Measurements from ENCODE around the gene PLXNA2.

PLXNA2 gene, protein sequence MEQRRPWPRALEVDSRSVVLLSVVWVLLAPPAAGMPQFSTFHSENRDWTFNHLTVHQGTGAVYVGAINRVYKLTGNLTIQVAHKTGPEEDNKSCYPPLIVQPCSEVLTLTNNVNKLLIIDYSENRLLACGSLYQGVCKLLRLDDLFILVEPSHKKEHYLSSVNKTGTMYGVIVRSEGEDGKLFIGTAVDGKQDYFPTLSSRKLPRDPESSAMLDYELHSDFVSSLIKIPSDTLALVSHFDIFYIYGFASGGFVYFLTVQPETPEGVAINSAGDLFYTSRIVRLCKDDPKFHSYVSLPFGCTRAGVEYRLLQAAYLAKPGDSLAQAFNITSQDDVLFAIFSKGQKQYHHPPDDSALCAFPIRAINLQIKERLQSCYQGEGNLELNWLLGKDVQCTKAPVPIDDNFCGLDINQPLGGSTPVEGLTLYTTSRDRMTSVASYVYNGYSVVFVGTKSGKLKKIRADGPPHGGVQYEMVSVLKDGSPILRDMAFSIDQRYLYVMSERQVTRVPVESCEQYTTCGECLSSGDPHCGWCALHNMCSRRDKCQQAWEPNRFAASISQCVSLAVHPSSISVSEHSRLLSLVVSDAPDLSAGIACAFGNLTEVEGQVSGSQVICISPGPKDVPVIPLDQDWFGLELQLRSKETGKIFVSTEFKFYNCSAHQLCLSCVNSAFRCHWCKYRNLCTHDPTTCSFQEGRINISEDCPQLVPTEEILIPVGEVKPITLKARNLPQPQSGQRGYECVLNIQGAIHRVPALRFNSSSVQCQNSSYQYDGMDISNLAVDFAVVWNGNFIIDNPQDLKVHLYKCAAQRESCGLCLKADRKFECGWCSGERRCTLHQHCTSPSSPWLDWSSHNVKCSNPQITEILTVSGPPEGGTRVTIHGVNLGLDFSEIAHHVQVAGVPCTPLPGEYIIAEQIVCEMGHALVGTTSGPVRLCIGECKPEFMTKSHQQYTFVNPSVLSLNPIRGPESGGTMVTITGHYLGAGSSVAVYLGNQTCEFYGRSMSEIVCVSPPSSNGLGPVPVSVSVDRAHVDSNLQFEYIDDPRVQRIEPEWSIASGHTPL (N-terminal part only)

DNA sequence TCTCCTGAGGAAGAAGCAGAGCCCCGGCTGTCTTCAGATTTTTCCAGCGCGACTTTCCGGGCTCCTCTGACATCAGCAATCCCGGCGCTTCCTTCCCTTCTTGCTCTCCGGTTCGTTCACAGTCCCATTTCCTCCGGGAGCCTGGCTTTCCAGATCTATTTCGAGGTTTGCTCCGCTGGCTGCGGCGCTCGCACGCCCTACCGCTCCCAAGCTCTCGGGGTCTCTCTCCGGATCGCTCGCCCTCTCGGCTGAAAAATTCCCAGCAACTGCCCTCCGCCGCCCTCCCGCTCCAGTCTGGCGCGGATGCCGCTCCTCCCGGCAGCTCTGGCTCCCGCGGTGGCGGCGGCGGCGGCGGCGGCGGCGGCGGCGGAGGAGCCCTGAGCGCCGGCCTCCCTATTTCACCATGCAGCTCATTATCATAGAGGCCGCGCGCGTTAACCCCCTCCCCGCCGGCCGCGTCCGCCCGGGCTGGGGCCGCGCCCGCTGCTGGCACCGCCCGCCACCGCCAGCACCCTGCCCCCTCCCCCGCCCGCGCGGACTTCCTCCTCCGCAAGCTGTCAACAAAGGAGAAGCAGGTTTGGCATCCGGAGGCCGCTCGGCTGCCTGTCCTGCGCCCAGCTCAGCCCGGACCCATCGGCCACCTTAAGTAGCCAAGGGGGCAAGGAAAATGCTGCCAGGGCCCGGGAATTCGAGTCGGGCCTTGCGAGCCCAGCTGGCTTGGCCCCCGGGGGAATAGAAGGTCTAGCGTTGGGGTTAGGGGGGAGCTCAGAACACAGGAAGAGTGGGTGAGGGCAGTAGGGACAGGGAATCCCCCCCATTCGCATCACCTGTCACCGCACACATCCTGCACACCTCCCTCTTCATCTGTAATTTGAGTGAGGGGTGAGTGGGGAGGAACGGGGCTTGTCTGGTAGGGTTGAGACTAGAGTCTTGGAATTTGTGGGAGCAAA is at the start of gene PLXNA2:
Gene PLXNA2, minus strand, starts transcription at position 418 of the 950 bp plus-strand sequence. CDS start 26,462 bp downstream, outside the sequence.
- peak; percentile 69 for DNase-seq

DNA sequence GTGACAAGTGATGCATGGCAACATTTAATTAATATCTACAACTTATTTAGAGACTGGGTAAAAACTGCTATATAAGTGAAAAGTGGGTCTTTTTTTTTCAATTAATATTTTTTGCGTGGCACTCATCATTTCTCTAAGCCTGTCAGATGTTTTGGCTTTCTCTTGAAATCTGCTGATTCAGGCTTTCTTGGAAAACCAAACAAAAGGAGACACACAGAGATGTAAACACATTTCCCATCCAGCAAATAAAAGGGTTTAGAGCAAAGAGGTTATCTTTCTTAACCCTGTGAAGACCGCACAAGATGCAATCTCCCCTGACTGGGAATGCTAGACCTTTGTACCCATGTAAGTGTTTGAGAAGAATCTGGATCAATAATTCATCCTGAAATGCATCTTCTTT is 48.7 kb upstream of the PLXNA2 start:
- no peak for DNase-seq

DNA sequence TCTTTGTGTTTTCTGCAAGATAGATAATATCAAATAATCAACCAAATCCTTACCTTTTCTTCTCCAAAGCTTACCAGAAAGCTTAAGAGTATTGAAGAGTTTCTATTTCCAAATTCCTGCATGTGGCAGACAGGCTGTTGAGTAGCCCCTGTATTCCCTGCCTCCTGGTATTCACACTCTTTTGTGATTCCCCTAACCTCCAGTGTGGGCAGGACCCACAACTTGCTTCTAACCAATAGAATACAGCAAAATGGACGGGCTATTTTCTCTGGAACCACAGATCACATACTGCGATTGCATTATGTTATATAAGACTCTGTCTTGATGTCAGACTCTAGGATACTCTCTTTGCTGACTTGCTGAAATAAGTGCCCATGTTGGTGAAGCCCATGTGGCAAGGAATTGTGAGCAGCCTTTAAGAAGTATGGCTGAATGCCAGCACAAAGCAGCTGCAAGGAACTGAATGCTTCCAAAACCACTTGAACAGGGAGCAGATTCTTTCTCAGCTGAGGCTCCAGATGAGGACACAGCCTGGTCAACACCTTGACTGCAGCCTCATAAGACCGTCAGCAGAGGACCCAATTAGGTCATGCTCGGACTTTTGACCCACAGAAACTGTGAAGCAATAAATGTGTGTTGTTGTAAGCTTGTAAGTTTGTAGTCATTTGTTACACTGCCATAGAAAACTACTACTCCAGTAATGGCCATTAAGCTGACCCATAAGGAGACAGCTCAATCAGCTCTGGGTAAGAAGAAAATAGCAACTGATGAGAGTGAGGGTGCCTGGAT is 47.9 kb upstream of the PLXNA2 start:
- no peak for DNase-seq

DNA sequence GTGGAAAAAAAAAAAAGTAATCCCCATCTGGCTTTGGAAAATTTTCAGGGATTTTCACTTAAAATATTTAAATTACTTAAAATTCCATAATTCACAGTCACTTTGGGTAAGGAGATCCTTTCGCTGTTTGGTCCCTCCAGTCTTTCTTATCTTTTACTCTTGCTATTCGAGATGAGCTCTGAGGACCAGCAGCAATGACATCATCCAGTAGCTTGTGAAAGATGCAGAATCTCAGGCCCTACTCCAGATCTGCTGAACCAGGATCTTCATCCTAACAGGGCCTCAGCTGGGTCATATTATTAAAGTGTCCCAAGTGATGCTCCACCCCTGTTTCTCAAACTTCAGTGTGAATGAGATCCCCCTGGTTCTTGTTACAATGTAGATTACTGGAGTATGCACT is 46.9 kb upstream of the PLXNA2 start:
- no peak for DNase-seq

DNA sequence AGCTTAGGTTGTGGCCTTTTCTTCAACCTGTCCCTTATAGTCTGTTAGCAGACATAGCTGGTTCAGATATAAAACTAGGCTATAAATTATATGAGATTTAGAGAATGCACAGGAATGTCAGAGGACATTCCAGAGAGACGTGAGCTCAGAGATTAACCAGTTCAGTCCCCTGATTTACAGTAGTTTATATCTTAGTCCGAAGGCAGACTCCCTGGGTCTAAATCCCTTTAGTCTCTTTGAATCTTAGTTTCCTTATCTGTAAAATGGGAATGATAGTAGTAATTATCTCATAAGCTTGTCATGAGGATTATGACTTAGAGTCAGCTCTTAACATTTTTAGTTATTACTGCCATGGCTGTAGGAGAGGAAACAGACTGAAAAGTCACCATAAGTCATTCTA is 45.5 kb upstream of the PLXNA2 start:
- no peak for DNase-seq

DNA sequence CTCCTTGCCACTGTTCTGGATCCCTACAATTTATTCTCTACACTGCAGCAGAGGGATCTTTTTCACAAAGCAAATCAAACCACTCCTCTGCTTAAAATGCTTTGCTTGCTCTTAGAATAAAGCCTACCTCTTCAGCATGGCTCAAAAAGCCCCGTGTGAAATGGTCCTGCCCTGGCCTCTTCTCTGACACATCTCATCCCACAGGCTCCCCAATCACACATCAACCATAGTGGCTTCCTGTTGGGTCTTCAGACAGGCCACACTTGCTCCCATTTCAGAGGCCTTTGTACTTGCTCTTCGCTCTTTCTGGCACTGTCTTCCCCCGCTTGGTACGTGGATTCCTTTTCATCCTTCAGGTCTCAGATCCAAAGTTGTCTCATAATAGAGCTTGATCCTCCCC is 44.3 kb upstream of the PLXNA2 start:
- DNase-seq, result no peak

DNA sequence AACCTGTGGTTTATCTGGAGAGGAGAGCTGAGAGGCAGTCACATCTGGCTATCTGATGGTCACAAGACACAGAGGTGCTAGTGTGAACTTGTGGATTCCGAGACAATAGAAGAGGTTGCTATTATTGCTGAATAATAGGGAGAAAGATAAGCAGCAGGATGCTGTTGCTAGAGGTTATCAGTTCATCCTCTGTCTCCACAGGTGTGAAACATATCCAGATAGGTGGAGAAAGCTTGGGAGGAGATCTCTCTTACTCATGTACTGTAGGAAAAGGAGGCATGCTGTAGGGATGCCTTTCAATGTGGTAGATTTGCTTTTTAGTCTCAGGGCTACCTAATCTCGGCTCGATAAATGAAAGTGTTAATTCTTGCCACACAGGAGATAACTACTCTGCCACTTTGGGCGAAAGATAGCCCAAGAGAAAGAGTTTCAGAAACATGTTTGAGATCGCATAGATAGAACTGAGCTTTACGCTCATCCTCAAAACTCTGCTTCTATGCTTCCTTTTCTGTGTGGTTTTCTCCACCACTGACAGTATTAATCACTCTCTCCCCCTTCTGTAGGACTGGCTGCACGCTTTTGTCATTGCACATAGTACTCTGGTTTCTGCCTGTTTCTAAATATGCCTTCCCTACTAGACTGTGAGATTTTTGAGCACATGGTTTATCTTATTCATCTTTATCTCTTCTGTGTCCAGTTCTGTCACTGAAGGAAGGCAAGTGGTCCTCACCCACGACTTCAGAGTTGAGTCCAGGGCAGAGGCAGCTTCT is 36.7 kb upstream of the PLXNA2 start:
- DNase-seq, result no peak

DNA sequence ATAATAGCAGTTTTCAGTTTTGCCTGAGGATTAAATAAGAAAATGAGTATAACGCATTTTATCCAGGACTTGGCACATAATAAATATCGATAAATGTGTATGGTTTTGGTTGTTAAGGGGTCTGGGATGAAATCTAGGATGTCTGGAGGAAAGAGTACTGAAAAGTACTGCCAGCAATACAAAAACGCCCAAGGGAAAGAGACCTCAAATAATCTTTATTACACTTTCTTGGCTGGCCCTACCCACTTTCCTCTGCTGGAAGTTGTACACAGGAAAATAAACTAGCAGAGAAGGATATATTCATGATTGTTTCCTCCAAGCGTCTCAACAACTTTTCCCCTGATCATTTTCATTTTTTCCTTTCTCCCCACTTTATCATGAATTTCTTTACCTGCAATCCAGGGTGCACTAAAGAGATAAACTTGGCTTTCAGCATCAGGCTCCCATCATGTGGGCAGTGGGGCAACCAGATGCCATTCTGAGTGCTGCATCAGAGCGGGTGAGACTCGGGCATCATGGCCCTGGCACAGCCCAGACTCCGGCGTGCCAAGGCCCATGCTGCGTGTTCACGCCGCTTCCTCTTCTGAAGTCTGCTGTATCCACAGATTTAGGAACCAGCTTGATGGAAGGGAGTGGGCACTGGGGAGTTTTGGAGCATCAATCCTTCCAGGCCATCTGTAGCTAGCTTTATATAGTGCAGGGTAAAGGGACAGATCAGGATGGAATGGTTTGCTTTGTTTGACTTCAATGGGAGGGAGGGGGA is 35.8 kb upstream of the PLXNA2 start:
- DNase-seq, result no peak

DNA sequence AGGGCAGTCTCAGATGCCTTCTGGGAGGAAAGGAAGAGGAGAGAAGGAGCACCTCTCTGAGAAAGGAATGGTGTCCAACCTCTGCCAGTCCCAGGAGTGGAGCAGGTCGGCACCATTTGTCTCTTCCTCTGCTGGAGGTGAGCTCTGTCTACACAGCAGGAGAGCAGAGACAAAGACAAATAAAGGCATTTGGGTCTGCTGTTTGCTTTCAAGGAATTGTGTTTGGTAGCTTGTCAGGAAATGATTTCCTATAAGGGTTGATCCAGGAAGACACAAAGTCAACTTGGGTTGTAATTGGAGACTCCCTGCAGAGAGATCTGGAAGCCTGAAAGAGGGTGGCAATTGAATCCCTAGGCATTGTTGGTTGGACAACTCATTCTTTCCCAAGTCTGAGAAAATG is 34.5 kb upstream of the PLXNA2 start:
- no peak for DNase-seq

DNA sequence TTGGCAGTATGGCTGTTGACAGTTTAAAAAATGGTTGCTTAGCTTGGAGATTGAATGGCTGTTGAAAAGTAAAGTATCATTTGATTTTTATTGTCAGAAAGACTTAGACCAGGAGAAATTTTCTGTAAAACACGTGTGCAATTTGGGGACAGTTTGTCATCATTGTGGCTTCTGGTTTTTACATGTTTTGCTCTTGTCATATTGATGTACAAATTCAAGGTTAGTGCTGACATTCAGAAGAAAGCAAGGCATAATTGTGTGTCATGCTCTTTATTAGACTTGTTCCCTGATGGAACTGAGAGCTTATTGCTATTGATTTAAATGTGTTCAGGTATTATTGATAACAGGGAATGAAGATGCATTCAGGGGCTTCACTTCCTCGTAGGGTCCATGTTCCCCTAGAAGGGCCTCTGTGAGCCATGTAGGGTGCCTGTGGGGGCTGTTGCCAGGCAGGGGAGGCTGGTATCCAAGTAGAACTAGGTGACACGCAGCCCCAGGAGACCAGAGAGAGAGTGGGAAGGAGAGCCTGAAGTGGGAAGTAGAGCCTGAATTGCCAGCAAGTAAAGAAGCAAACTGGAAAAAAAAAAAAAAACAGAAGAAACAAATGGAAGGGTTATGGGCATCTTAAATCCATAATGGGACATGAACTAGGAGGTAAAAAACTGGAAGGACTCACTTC is 32.7 kb upstream of the PLXNA2 start:
- DNase-seq, result no peak

DNA sequence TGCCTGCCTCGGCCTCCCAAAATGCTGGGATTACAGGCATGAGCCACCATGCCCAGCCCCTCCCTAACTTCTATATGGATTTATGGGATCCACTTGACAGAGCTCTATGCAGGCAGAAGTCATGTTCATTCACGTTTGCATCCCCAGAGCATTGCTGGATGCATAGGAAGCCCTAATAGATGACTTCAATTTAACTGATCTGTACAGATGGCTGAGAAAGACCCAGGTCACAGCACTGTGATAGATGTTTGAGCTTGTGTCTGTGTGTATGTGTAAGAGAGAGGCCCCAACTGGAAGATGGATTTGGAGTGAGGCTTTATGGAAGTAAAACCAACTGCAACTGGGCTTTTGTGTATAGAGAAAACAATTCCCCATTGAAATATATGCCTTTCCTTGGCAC is 30.9 kb upstream of the PLXNA2 start:
- DNase-seq, result no peak

DNA sequence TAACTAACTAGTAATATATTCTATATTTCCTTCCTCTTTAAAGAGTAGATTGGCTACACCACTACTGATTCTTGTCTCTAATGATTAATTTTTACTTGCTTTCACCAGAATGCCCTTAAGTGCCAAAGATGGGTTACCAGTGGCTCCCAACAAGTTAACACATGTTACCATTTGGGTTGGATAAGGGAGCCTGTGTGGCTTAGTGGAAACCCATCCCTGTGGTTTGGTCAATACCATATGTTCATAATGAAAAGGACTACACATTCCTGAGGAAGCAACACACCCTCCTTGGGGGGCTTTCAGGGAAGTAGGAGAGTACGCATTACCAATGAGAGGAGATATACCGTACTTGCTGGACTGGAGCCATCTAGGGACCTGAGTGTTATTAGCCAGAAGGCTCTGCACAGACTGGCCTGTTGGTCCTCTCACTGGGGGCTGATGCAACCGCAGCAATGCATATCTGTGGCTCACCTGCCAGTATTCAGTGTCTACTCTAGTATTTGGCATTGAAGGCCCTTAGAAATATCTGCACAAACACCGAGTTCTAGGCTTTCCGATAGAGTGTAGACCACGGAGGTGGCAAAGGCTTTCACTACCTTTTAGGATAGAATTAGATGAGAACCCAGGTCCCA is 29.3 kb upstream of the PLXNA2 start:
- DNase-seq, result no peak

DNA sequence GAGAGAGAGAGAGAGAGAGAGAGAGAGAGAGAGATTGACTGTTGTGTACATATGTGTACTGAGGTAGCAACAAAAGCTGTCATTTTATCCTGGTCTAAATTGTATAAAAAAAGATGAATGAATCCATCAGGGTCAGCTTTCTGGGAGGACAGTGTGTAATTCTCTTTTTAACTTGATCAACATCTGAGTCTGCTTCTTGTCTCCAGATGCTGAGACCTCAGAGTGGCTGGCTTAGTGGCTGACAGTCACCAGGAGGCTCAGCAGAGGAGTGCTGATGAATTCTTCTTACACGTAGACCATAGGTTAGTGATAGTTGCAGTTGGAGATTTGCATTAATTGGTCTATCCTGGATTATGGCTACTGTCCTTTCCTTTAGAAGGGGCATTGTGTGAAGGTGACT is 28.5 kb upstream of the PLXNA2 start:
- DNase-seq, result no peak

DNA sequence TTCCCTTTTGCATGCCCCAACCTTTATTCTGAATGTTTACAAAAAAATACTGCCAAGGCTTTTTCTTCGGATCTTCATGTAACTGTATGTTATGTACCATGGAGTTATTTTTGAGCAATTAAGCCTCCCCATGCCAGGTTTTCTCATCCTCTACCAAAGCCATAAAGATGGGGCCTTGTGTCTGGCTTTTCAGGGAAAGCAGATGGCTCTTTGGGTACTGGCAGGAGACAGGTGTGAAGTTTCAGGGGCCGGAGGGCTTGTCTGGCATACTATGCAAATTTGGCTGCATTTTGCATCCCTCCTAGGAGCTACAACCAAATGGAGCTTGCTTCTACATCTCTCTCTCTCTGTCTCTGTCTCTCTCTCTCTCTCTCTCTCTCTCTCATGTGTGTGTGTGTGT is 28.1 kb upstream of the PLXNA2 start:
- DNase-seq, result no peak

DNA sequence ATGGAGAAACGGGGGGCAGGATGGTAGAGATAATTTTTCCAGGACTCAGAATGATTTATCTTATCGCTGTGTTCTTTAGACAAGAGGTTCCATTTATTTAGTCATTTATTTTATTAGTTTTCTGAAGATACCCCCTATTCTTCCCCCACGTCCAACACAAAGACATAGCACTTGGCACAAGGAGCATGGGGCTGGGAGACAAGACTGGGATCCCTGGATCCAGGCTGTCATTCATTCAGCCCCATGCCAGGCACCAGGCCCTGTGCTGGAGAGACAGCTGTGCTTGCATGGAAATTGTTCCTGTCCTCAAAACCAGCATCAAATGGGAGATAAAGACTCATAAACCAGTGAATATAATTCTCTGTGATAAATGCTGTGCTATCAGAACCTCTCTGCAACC is 27.1 kb upstream of the PLXNA2 start:
- DNase-seq, result no peak

DNA sequence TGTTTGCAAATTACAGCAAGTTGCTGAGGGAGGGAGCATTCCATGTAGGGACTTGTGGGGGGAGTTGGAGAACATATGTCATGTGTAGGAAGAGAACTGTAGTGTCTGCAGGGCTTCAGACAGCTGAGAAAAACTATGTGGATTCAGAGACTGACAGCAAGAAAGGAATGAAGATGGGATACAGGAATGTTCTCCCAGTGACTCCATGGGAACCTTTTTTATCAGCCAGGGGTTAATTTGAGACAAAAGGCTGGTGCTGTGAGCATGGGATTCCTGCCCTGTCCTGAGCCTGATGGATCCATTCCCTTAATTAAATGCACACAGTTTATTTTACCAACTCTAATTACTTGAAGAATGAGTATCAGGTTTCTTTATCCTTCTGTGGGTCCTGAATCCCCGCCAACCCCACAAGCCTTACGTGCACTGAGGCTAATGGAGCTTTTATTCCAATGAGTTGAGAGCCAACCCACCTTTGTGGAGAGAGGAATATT is 26.5 kb upstream of the PLXNA2 start:
- peak; percentile 11 for DNase-seq

DNA sequence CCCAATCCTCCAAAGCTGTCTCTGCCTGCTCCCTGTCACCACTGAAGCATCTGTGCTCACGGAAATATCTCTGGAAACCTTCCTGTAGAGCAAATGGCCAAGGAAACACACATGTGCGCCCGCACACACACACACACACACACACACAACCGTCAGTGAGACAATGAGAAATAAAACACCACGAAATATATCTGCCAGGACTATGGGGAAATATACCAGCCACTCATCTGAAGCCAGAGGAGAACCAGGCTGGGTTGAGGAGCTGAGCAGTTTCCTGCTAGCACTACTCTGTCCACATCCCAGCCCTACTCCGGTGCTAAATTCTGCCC is 25.1 kb upstream of the PLXNA2 start:
- no peak for DNase-seq

DNA sequence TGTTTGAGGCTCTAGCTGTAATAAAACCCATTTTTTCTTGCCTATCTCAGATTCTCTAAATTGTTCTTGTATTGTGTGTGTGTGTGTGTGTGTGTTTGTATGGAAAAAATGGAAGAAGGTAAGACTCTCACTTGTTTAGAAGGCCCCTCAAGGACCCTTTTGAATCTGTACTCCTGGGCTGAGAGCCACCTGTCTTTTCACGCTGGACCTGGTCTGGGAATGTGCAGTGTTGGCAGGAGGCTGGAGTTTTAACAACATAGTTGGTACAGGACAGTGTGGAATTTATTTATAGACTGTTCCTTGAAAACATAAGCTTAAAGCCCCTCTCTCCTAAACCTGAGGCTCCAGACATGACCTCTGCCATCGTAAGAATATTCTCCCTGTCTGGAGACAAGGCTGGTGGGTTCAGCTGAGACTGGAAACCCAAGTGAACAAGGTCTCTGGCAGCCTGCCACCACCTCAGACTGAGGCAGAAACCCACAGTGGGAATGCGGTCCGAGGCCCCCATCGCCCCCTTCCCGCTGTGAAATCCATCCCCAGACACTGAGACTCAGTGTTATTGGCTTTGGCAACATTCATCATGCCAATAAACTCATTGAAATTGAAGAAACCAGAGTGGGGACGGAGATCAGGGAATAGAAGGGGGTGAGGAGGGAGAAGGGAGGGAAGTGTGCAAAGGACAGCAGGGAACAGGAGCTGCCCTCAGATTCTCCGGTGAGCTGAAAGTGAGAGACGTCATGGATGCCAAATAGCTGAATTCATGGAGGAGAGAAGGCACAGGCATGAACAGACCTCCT is 24.6 kb upstream of the PLXNA2 start:
- no peak for DNase-seq
